Panc1 (cell line): ENCODE results near the gene C2CD4A.

Experiments
- POLR2AphosphoS5 ChIP-seq: IDR thresholded peaks from 2 replicates; pipeline ENCODE4 v1.6.1; 2012; ENCODE audit warnings: mild to moderate bottlenecking, low read depth, low read length, moderate library complexity
- SIN3A ChIP-seq: IDR thresholded peaks from 2 replicates; pipeline ENCODE4 v1.6.1; 2012; ENCODE audit warnings: low read depth, mild to moderate bottlenecking, low read length, moderate library complexity, borderline replicate concordance; ENCODE audit not compliant: insufficient read depth
- TCF7L2 ChIP-seq: IDR thresholded peaks from 2 replicates; pipeline ENCODE4 v1.6.1; 2011; ENCODE audit warnings: mild to moderate bottlenecking, low read depth, low read length, inconsistent platforms
- TF ChIP-seq, protein P1 (sequence below): fragments of 450-650 bp; IDR thresholded peaks from 2 replicates; pipeline ENCODE4 v1.5.1; 2017; ENCODE audit warnings: mild to moderate bottlenecking
- TF ChIP-seq, protein P2 (sequence below), 2 experiments: IDR thresholded peaks; 2 replicates each; pipeline ENCODE4 v1.6.1; 2011 to 2012; ENCODE audit warnings: low read depth in 2 of 2, control low read depth in 1 of 2, low read length in 1 of 2, mild to moderate bottlenecking in 1 of 2, moderate library complexity in 1 of 2; ENCODE audit not compliant: insufficient read depth in 1 of 2

DNA sequence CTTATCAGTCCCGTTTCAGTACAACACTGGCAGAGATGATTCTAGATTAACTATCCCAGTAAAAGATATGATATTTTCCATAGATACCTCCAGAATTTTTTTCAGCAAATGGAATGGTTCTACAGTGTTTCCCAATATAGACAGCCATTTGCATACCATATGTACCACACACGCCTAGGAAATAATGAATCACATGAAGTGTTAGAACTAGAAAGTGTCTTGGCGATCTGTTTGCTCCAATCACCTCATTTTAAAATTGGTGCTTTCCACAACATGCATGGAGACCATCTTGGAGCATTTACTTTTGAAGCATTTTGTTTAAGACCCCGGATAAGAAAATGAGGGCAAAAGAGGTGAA lies 2.0 kb downstream of the C2CD4A start:
- TF ChIP-seq, protein P1, sequence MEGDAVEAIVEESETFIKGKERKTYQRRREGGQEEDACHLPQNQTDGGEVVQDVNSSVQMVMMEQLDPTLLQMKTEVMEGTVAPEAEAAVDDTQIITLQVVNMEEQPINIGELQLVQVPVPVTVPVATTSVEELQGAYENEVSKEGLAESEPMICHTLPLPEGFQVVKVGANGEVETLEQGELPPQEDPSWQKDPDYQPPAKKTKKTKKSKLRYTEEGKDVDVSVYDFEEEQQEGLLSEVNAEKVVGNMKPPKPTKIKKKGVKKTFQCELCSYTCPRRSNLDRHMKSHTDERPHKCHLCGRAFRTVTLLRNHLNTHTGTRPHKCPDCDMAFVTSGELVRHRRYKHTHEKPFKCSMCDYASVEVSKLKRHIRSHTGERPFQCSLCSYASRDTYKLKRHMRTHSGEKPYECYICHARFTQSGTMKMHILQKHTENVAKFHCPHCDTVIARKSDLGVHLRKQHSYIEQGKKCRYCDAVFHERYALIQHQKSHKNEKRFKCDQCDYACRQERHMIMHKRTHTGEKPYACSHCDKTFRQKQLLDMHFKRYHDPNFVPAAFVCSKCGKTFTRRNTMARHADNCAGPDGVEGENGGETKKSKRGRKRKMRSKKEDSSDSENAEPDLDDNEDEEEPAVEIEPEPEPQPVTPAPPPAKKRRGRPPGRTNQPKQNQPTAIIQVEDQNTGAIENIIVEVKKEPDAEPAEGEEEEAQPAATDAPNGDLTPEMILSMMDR = no peak; the same call in 1 of the 2 replicates
- TF ChIP-seq TCF7L2 = no peak
- TF ChIP-seq POLR2AphosphoS5 = no peak
- TF ChIP-seq, protein P2, sequence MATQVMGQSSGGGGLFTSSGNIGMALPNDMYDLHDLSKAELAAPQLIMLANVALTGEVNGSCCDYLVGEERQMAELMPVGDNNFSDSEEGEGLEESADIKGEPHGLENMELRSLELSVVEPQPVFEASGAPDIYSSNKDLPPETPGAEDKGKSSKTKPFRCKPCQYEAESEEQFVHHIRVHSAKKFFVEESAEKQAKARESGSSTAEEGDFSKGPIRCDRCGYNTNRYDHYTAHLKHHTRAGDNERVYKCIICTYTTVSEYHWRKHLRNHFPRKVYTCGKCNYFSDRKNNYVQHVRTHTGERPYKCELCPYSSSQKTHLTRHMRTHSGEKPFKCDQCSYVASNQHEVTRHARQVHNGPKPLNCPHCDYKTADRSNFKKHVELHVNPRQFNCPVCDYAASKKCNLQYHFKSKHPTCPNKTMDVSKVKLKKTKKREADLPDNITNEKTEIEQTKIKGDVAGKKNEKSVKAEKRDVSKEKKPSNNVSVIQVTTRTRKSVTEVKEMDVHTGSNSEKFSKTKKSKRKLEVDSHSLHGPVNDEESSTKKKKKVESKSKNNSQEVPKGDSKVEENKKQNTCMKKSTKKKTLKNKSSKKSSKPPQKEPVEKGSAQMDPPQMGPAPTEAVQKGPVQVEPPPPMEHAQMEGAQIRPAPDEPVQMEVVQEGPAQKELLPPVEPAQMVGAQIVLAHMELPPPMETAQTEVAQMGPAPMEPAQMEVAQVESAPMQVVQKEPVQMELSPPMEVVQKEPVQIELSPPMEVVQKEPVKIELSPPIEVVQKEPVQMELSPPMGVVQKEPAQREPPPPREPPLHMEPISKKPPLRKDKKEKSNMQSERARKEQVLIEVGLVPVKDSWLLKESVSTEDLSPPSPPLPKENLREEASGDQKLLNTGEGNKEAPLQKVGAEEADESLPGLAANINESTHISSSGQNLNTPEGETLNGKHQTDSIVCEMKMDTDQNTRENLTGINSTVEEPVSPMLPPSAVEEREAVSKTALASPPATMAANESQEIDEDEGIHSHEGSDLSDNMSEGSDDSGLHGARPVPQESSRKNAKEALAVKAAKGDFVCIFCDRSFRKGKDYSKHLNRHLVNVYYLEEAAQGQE (IDR thresholded peaks at IDR 0.05; ENCODE audit: insufficient read depth in 1 of 2, low read depth in 2 of 2, low read length in 1 of 2) = no peak
- TF ChIP-seq SIN3A = no peak
